ENCODE measurements around the gene HOXA2.
A peak's percentile ranks its signal among the peaks of the same experiment; 100 is the strongest.

Gene HOXA2

GRCh38 chr7:27098578-27099451 is 3.7 kb downstream of the HOXA2 start:
- DNase-seq (ENCODE audit: low read depth): no peak

- DNase-seq (ENCODE audit: low read depth): no peak
Measured at GRCh38 chr7:27097686-27098577, 4.6 kb downstream of the HOXA2 start.

GRCh38 chr7:27096768-27097514 is 5.5 kb downstream of the HOXA2 start:
- no peak for DNase-seq (ENCODE audit: low read depth)

DNA sequence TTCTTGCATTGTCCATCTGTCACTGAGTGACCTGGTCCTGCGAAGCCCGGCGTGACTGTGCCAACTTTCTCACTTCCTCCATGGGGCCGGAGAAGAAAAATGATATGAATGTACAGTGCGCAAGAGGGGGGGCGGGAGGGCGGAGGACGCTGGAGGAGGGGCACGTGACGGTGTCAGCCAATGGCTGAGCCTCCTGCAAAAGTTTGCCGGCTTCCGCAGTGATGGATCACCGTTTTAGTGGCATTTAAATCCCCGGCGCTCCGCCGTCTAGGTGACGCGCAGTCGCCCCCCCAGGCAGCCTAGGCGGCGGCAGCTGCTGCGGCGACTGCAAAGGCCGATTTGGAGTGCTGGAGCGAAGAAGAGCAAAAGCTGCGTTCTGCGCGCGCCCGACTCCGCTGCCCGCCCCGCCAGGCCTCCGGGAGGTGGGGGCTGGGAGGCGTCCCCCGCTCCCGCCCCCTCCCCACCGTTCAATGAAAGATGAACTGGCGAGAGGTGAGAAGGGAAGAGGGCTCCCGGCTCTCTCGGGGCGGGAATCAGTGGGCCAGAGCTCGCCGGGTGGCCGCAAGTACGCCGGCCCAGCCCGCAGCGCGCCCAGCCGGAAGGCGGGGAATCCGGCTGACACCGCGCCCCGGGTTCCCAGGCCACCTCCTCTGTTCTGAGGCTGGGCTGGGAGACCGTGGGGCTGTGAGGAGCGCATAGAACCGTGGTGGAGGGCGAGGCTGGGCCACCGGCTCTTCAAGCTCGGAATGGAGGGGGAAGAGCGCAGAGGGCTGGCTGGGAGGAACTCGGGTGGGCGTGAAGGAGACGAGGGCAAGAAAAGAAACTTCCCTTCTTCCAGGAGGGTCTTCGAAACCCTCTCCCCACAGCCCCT is 6.4 kb downstream of the HOXA2 start, which contains the start of gene HOXA1:
TSS of gene HOXA1 (minus strand) at position 104 of the 871 bp plus-strand sequence. CDS start at position 16, 88 bp downstream.
- DNase-seq (ENCODE audit: low read depth): peak; percentile 47

DNA sequence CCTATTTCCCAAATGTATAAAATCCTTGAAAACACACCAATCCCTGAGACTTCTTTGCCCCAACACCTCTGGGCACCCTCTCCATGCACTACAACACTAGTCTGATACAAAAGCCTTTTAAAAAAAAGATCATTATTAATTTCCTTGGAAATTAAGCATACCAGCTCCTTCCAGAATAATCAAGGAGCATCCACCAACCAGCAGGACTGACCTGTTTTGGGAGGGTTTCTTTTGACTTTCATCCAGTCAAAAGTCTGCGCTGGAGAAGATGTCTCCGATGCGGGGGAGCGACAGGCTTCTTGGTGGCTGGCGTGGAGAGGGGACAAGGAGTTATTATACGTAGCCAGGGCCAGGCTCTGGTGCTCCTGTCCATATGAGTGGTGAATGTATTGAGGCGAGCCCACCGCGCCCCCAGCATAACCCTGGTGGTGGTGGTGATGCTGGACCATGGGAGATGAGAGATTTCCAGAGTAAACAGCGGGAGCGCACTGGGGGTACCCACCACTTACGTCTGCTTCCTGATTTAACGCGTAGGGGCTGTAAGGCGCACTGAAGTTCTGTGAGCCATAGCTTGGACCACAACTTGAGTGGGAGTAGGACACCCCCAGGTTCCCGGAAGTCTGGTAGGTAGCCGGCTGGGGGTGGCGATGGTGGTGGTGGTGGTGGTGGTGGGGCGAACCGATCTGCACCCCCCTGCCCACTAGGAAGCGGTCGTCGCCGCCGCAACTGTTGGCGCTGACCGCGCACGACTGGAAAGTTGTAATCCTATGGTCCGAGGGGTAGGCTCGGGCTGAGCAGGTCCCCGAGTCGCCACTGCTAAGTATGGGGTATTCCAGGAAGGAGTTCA is 7.2 kb downstream of the HOXA2 start:
- DNase-seq (ENCODE audit: low read depth): no peak

DNA sequence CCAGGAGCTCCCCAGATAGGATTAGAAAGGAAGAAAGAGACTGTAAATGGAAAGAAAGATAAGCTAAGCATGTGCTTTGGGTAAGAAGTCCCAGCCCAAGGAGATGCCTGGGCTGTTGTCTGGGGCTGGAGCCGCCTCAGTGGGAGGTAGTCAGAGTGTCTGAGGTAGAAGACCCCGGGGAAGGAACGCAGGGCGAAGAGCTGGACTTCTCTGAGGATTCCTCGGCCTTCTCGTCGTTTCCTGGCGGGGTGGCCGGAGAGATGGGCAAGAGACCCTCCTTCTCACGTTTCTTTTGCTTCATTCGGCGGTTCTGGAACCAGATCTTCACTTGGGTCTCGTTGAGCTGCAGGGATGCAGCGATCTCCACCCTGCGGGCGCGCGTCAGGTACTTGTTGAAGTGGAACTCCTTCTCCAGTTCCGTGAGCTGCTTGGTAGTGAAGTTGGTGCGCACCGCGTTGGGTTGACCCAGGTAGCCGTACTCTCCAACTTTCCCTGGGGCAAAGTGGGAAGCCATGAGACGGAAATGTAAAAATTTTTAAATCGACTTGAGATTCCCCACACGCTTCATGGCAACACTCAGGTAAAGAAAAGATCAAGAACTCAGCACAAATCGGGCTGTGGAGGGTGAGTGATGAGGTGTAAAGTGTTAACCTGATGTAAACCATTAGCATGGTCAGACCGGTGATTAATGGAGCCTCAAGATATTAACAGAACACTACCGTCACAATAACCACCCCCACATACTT is 8.0 kb downstream of the HOXA2 start:
- no peak for DNase-seq (ENCODE audit: low read depth)

DNA sequence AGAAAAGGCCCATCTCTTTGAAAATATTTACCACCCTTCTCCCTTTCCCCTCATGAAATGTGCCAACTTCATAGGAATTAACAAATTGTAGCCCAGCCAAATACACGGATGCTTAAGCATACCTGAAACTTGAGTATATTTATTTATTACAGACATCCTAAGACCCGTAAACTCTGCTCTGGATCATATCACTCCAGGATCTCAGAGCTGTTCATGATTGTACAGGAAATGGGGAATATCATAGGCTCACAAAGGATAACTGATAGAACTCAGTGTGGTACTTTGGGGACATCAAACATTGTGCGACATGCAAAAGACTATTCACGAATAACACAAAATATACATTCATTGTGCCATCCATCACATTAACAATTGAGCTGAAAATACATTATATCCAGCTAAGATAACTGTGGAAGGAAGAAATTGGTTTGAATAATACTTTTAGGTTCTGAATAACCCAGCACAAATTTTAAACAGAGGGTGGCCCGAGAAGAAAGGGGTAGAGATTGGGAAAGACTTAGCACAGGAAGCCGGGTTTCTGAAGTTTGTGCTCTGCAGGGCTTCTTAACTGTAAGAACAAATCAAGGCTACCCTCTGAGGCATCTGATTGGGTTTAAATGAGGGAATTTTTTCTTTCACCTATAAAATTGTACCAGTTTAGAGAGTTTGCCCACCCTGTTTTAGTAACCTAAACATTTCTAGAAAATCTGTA is 9.1 kb downstream of the HOXA2 start:
- DNase-seq (ENCODE audit: low read depth): no peak

DNA sequence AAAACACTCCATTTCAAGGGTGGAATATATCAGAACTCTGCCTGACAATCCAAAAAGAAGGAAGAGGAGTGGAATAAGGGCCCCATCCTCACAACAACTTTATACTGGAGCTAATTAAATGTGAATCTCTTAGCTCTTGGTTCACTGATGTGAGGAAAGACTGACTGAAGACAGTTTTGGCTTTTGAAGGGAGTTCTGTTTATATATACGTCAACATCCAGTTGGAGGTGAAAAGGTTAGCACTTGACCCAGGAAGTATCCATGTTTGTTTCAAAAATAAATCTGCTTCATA is 9.7 kb downstream of the HOXA2 start:
- no peak for DNase-seq (ENCODE audit: low read depth)

DNA sequence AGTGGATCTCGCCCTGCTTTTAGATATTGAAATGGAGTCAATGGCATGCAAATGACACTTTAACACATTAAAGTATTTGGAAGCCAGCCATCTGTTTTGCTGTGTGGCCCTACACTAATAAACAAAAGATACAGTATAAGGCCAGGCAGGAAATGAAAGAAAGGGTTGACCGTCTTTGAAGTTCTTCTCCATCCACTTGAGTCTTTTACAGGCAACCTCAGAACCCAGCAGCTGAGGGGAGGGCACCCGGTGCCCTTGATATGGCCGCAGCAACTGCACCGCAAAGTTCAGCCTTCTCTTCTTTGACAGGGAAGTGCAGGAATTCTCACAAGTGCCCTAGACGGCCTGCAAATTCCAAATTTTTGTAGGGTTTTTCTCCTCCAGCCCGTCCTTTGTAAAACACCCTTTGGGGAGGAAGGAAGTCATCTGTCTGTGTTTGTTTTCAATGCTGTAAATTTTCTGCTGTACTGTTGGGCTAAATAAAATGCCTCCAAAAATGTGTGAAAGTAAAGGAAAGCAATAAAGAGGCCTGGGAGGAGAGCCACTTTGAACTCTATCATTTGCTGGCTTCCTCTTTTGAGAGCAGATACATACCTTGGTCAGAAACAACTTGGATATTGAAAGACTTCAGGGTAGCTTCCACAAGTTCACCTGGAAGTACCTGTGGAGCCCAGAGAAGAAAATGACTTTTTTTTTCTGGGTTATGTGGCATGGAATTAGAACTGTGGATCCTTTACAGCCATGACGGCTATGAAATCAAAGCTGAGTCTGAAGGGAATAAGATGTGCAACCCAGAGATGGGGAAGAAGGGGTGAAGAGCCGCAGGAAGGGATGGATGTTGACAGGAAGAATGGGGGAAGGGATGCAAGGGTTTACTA is 10.3 kb downstream of the HOXA2 start:
- DNase-seq (ENCODE audit: low read depth): no peak

DNA sequence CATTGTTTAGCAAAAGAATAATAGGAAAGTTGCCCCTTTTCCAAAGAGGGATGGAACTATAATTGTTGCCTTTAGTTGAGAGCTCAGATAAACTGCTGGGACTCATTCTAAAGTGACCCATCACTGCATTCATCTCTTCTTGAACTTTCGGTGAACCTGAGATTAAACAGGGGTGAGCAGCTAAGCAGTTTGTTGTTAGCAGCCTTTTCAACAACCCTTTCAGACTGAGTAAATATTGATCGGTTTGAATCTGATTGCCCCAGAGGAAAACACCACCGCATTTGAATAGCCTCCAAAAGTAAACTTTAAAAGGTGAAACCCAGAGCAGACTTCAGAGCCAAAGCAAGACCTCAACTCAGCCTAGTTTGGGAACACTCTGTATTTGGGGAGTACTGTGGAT is 11.4 kb downstream of the HOXA2 start:
- DNase-seq (ENCODE audit: low read depth): no peak

DNA sequence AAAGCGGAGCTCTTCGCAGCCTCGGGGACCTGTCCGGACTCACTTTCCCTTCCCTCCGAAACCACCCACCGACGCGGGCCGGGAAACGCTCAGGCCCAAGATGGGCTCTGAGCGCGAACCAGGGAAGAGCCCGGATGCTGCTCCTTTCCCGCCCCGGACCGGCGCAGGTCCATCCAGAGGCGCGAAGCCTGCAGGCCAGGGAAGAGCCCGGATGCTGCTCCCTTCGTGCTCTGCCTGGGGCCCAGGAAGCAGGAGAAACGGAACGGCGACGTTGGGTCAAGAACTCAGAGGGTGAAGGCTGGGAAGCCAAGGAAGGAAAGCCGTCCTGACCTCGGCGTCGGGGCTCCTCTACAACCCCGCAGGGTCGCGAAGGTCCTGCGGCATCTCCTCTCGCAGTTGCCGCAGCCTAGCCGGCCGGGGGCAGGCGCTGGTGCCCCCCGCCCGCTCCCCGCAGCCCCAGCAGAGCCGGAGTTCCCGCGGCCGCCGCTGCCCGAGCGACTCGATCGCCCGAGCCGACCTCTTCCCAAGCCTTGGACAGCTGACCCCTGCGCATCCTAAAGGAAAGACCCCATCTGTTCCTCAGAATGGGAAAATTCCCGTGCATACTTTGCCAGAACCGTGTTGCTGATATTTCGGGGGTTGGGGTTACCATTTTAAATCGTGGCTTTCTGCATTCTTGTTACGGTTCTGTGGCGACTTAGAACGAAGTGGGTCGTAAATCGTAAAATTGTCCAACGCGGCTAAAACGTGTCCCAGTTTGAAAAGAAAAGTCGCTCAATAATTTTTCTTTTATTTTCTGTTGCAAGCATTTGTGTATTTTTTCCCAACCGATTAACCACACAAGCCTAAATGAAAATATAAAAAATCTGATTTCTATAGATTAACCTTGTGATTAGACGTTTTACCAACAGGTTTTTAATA is 14.2 kb downstream of the HOXA2 start:
- DNase-seq (ENCODE audit: low read depth): no peak

GRCh38 chr7:27083646-27084045 is 18.8 kb downstream of the HOXA2 start:
- DNase-seq (ENCODE audit: low read depth): no peak

DNA sequence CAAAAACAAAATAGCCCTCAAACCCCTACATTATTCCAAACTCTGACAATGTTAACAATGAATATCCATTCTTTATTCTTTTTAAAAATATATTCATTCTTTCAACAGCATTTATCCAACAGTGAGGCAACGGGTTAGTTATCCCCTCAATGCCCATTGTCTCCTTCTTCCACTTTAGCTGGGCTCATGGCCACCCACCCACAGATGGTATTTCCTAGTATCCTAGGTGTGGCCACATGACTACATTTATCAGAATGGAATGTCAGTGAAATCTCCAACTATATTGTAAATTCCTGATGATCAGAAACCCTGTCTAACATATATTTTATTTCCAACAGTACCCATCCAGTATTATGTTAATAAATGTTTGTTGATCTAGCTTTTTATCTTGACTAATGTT is 20.3 kb downstream of the HOXA2 start:
- no peak for DNase-seq (ENCODE audit: low read depth)

GRCh38 chr7:27080844-27081436 is 21.5 kb downstream of the HOXA2 start:
- DNase-seq (ENCODE audit: low read depth): no peak

GRCh38 chr7:27079234-27079975 is 23.1 kb downstream of the HOXA2 start:
- DNase-seq (ENCODE audit: low read depth): no peak
